HG03575 (cell line): ENCODE results near the gene GOSR2.
"Not testable (repeated sequence)": the region's sequence is repeated elsewhere in the genome, so short reads cannot be mapped to it uniquely, and the experiment has no call there.

ENCODE experiments used
- ATAC-seq: cut with Tn5 transposase; IDR thresholded peaks from one replicate; pipeline ENCODE4 v1.9.1; 2021; ENCODE audit not compliant: unreplicated experiment, insufficient number of reproducible peaks, low FRiP score; ENCODE audit errors: extremely low read depth

The GOSR2 gene

DNA sequence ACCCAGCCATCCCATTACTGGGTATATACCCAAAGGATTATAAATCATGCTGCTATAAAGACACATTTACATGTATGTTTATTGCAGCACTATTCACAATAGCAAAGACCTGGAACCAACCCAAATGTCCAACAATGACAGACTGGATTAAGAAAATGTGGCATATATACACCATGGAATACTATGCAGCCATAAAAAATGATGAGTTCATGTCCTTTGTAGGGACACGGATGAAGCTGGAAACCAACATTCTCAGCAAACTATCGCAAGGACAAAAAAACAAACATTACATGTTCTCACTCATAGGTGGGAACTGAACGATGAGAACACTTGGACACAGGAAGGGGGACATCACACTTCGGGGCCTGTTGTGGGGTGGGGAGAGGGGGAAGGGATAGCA lies 998 bp upstream of the GOSR2 start:
- ATAC-seq: not testable (repeated sequence)

DNA sequence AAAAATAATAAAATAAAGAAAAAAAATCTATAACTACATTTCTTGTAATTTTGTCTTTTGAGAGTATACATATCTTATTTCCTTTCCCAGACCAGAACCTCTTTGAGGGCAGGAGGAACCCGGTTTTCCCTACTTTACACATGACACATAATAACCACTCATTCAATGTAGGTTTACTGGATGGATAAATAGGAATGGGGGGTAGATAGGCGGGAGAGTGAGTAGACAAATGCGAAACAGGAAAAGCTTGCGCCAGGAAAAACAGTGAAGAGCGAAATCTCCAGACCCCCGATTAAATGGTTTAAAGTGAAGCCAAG lies 515 bp upstream of the GOSR2 start:
- ATAC-seq: no peak

DNA sequence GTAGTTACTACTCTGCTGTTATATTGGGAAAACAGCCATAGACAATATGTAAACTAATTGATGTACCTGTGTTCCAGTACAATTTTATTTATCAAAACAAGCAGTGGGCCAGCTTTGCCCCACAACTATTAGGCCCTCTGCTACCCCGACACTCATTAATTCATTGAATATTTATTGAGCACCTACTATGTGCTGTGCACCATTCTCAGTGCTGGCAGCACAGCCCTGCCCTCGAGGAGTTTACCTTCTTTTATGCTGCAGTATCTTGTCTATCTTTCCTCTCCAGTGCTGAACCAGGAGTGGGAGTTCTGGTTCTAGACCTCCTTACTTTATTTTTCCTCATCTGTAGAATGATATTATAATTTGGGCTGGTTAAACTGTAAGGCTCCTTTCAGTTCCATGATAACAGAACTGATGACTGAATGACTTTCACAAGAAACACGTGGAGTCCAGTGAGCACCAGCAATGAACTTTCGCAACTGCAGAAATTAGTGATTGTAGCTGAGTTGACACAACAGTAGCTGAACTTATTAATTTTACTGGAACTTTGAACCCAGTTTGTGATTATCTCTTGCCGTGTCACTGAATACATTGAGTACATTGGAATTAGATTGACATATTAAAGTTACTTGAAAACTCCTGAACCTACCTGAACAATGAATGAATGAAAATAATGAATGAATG lies 2.4 kb downstream of the GOSR2 start:
- no peak for ATAC-seq

DNA sequence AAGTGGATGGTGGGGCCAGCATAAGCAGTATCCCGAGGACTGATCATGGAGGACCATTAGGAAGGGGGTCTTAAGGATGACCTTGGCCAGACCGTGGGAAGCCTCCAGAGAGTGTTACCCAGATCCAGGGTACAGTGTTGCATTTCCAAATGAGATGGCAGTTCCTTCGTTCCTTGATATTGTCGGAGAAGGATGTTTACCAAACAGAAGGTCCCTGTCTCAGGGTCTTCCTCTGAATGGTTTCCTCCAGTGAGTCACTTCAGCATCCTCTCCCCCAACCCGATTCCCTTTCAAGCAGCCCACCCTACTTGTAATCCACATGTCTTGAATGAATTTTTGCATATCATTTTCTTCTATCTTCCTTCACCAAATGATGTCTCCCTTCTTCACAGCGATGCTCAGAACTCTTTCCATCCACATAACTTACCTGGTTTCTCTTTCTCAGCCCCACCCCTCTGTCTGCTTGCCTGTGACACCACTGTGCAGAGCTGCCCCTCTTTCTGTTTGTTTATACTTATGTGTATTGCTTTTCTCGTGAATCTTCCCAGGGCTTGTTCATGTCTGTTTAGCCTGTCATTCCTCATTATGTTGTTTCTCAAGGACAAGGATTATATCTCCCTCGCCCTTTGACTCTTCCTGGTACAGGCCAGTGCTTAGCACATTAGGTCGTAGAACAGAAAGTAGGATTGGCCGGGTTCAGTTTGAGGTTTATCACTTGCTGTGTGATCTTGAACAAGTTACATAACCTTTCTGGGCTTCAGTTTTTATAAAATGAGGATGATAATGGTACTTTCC lies 5.7 kb downstream of the GOSR2 start:
- no peak for ATAC-seq

DNA sequence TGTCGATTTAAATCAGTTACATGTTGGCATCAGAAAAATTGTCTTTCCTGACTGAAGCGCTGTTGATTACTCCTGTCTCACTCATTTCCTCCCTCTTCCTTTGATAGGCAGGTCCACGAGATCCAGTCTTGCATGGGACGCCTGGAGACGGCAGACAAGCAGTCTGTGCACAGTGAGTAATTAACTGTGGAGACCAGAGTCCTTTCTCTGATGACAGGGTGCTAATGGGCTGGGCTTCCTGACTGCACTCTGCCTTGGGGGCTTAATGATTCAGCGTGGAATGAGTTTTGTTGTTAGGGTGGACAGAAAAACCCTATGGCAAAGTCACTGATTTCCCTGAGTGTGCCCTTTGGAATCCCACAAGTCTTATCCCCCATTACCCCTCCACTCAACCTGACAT lies 6.5 kb downstream of the GOSR2 start:
- no peak for ATAC-seq

DNA sequence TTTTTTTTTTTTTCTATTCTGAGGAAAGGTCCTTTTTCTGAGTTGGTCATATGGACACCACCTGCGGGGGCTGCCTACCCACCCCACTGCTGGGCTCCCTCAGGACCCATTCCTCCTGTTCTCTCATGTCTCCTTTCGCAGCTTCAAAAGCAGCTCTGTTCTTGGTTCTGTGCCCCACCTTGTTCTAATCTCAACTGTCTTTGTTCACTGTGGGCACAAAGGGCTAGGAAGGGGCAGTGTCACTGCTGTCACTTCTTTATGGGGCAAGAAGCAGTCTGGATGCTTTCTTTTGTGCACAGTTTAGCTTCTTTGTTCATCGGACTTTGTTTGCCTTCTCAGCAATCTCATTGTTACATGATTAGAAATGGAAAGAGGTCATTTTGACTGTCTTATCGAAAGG lies 7.1 kb downstream of the GOSR2 start:
- no peak for ATAC-seq

DNA sequence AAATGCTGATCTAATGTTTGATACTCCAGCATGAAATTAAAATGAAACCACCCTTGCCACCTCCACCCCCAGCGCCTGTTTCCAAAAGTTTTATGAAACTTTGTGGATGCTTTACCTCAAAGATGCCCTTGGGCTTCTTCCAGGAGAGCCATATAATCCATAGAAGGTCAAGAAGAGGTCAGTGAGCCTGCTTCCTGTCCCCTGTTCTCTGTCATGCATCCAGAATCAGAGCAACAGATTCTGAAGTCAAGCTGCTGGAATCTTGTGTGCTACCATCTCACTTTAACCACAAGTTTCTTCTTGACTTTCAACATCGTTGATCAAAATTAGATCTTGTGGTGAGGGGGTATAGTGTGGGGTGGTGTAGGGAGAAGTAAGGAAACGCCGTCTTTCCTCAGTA lies 8.6 kb downstream of the GOSR2 start:
- ATAC-seq: no peak

DNA sequence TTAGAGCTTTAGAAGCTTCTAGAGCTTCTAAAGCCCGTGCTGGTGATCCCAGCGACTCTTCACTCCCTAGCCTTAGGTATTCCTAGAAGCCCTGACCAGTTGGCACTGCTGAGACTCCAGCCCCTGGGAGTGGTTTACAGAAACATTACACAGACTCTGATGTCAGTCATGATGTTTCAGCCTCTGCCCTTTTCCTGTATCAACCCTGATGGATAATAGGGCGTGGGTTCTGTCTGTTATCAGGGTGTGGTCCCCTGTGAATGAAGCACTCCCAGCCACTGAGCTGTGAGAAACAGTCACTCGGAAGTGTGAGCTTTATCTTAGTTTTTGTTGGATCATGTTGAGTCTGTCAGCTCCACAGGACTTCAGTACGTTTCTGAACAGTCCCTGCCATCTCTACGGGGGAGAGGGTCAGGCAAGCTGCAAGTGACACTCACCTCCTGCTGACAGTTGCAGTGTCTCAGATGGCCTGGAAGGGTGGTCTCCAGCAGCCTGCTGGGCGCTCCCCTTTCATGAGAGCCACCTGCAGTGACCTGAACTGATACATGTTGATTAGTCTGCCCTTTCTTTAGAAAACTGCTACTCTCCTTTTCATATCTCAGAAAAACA lies 12.8 kb downstream of the GOSR2 start:
- no peak for ATAC-seq

DNA sequence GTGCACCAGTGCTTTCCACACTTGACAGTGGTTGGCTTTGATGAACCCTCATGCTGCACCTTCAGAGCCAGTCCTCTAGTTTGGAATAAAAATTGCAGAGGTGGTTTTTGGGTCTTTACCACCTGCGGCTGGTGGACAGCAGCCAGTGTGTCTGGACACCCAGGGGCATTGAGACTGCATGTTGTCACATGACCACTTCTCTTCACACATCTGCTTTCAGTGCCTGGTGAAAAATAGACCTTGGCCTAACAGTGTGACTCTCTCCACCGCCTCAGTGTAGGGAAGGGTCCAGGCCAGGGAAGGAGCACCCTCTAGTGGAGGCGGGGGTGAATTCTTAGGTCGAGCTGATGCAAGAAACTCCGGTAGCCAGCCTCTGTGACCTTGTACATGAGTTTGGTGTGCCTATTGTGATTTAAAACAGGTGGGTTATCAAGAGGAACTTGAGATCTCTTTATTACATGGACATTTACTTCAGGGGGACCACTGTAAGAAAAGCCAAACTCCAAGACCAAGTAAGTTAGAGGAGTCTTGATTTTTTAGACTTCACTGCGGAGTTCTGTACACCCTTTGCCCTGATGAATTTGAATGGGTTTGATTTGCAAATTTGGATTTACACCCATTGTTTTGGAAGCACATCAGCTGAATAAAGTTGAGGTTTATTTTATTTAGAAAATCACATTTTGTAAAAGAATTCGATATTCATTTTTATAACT lies 17.9 kb downstream of the GOSR2 start:
- no peak for ATAC-seq

DNA sequence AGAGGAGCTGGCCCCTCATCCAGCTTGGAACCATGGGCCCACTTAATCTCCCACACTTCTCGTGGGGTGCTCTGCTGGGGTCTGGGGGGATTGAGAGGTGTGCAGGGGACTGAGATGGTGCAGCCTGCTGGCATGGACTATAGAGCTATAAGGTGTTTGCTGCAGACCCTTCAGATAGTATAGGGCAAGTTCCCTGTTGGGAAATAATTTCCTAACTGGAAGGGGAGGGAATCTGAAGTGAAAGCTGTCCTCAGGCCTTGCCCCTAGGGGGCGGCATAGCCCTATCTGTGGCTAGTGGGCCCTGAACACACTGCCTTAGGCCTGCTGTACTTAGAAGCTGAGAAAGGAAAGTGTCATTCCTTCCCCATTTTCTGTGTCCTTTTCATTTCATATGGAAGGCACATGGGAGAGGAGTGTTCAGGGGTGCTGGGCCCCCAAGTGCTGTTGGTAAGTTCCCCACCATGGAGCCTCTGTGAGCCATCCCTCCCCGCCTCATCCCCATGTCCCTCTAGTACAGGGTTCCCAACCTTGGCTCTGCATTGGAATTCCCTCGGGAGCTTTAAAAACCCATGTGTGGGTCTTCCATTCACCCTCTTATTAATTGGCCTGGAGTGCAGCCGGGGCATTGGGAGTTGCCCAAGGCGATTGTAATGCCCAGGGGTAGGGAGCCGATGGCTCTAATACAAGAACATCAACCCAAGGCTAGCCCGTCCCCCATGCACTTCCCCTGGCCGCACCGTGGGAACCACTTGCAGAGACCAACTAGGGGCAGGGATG lies 19.7 kb downstream of the GOSR2 start:
- ATAC-seq: no peak

DNA sequence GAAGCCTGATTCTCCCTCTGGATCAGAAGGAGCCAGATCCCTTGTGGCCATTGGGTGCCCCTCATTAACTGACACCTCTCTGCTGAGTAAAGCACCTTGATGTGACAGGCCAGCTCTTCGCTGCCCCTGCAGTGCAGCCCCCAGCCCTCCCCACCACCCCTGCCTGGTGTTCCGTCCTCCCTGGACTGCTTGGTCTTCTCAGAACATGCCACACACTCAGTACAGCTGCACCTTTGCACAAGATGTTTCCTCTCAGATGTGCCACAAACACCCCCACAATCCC lies 20.2 kb downstream of the GOSR2 start:
- ATAC-seq: no peak

DNA sequence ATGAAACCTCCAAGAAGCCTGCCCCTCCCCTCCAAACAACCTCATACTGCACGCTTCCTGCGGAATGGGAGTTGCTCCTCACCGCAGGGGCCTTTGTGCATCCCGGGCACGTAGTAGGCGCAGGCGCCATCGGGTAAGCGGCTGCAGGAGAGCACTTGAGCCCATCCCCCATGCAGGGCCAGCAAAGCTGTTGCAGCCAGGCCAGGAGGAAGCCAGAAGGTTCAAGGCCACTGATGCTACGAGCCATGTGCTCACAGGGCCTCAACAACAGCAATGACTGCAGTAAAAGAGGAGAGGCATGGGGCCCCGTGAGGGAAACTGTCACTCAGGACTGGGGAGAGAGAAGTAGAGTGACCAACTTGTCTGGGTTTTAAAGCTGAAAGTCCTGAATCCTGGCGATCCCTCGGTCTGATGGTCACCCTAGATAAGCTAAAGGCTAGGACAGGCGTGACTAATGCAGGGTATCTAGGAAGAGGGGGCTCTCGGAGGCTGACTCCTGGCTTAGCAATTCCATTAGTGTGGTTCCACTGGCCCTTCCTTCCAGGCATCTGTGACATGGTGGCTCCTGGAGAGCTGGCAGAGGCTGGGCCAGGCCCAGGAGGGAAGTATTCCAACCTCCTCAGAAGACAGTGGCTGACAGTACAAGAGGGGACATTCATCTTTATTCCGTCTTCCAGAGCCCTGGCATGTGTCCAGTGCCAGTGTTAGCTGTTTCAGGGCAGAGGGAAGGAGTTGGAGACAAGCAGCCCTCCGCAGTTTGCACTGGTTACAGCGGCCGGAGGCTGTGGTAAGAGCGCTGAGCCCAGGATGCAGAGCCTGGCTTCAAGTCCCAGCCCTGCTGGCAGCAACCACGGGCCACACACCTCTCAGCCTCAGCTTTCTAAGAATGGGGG lies 20.8 kb downstream of the GOSR2 start:
- ATAC-seq: no peak

DNA sequence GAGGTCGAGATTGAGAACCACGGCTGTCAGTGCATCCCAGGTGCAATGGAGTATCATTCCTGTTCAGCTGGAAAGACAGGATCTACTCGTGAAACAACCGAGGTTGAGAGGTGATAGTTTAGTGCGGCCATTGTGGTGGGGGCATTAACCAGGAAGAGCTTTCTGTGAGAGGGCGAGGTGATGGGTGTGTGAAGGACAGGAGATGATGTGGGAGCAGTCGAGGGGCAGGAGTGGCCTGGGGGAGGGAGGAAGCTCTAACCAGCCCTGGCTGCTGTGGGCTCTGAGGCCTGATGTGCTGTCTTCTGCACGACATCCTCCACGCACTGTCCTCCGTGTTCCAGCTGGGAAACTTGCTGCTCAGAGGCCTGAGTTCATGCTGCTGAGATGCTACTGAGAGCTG lies 22.0 kb downstream of the GOSR2 start:
- ATAC-seq: no peak

DNA sequence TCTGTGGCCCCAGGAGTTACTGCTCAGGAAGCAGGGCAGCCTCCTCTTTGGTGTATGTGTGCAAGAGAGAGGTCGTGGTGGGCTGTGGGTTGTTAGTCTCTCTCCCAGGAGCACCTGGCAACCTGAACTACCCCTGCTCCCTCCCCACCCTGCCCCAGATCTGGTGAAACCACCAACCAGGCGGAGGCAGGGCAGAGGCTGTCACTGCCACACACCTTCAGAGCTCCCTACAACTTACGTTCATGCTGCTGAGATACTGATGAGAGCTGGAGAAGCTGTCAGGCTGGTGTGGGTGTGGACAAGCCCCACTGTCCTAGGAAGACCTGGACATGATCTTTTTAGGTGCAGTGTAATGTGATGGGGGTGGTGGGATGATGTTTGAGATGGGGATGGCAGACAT lies 24.3 kb downstream of the GOSR2 start:
- ATAC-seq: no peak

DNA sequence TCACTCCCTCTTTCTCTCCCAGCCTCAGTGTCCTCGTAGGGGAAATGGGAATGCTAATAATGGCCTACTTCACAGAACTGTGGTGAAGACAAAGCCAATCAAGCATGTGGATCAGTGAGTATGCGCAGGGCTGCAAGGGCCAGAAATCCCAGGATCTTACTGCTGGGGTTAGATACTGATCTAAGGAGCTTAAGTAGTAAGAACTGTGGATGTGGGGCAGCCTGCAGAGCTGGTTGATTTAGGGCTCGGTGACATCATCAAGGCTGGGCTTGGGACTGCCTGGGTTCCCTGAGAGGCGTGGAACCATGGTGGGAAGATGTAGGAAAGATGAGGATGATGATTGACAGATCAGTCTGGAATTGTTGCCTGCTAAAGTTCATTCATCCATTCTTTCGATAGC lies 25.6 kb downstream of the GOSR2 start:
- no peak for ATAC-seq

DNA sequence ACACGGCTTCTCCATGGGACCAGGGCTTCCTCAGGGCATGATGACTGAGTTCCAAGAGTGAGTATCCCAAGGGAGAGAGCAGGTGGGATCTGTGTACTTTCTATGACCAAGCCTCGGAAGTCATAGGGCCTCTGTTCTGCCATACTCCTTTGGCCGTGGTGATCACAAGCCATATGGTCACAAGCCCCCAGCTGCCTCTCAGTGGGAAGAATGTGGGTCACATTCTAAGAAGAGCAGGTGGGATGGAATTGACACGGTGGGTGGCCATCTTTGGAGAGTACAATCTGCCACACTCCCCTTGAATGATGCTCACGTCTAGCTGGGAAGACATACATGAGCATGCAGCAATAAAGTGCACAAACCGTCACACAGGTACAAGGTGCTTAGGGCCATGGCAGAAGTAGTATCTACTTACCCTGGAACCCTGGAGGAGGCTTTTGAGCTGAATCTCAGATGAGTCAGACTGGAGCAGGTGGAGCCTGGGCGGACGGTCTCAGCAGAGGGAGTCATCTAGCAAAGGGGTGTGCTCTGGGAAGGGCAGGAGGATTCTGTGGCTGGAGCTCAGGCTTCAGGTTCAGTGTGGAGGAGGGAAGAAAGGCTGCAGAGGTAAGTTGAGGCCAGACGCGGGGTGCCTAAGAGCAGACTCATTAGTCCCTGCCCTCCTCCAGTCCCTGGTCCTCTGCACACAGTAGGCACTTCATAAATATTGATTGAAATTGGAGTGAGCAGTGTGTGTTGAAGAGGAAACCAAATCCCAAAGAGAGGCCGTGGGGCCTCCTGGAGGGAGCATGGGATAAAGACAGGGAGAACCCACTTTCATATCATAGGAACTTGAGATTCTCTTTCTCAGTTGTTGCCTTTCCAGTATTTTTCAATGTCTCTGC lies 26.6 kb downstream of the GOSR2 start:
- ATAC-seq: no peak

DNA sequence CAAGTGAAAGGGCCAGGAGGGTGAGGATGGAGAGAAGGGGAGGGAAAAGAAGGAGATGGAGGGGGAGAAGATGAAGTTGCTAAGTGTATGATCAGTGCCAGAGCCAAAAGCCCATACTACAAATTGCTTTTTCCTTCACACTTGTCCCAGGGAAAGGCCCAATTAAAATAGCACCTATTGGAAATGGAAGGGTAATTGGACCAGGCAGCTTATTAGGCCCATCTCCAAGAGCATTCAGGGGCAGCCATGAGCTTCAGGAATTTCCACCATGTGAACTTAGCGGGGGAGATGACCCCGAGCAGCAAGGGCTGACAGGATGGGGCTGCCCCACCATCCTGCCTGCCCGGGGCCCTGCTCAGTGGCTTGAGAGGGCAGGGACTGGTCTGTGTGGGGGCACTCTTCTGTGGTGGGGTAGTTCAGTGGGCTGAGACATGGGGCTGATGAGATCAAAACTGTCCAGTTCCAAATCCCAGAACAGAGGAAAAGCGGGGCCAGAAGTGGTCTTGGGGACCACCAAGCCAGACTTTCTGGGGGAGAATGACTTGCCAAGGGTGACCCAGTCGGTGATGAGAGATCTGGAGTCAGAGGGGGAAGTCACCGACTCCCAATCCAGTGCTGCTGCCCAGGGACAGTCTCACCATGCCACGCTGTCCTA lies 27.5 kb downstream of the GOSR2 start:
- ATAC-seq: no peak
